ENCODE data around the gene TACO1. TPM values are rescaled to one million over a fixed set of nuclear protein-coding genes. Genes with fewer than 3 reads are reported as not detected.

TACO1 gene
- total RNA-seq: 10 to 100 TPM; 10.1 to 27.3 TPM

- Mint-ChIP-seq H3K27ac (peak within 1 kb of the TSS; percentile 93 to 99), H3K36me3 (peaks cover 0 to 7% of the 10 kb centered on the region in 2 donors), H3K9me3 (no peaks in the 10 kb centered on the region)
- DNase-seq (ENCODE audit: low spot score in 2 of 2) (peak; percentile 76 to 84), ATAC-seq (peak; percentile 84 to 85)
Observed at GRCh38 chr17:63600569-63601438, at the start of gene TACO1. TSS of gene TACO1 (plus strand) at chr17:63600895. CDS start at chr17:63601084, 189 bp downstream.

GRCh38 chr17:63552211-63552610, 48.5 kb upstream of the TACO1 start:
- DNase-seq (ENCODE audit: low spot score in 2 of 2) (no peak), ATAC-seq (no peak)
- Mint-ChIP-seq H3K9me3 (no peaks in the 10 kb centered on the region), H3K36me3 (peaks cover 11 to 49% of the 10 kb centered on the region in 2 donors), H3K27ac (peak overlapping the region; percentile 10 to 96)

GRCh38 chr17:63555500-63556156, 45.1 kb upstream of the TACO1 start:
- H3K36me3 Mint-ChIP-seq: peaks cover 6 to 47% of the 10 kb centered on the region in 2 donors
- ATAC-seq (no peak), DNase-seq (ENCODE audit: low spot score in 2 of 2) (no peak)
- peak overlapping the region in 1 of 2 donors; percentile 14 for H3K27ac Mint-ChIP-seq
- H3K9me3 Mint-ChIP-seq: no peaks in the 10 kb centered on the region

- DNase-seq (ENCODE audit: low spot score in 2 of 2) (no peak), ATAC-seq (no peak)
- Mint-ChIP-seq H3K27ac (no peak overlapping the region), H3K9me3 (no peaks in the 10 kb centered on the region), H3K36me3 (peaks cover 0 to 31% of the 10 kb centered on the region in 2 donors)
Observed at GRCh38 chr17:63557416-63557815, 43.3 kb upstream of the TACO1 start.

- DNase-seq (ENCODE audit: low spot score in 2 of 2) (no peak), ATAC-seq (peak; percentile 35 to 63)
- peaks cover 0 to 26% of the 10 kb centered on the region in 2 donors for H3K36me3 Mint-ChIP-seq
- no peaks in the 10 kb centered on the region for H3K9me3 Mint-ChIP-seq
- H3K27ac Mint-ChIP-seq: no peak overlapping the region
Observed at GRCh38 chr17:63558441-63558840, 42.3 kb upstream of the TACO1 start.

GRCh38 chr17:63561819-63562218, 38.9 kb upstream of the TACO1 start:
- Mint-ChIP-seq H3K27ac (no peak overlapping the region), H3K36me3 (peaks cover 0 to 7% of the 10 kb centered on the region in 2 donors), H3K9me3 (no peaks in the 10 kb centered on the region)
- no peak for DNase-seq (ENCODE audit: low spot score in 2 of 2)
- ATAC-seq: no peak

GRCh38 chr17:63563339-63563738, 37.4 kb upstream of the TACO1 start:
- ATAC-seq: no peak
- no peaks in the 10 kb centered on the region for H3K36me3 Mint-ChIP-seq
- H3K27ac Mint-ChIP-seq: no peak overlapping the region
- no peak for DNase-seq (ENCODE audit: low spot score in 2 of 2)
- no peaks in the 10 kb centered on the region for H3K9me3 Mint-ChIP-seq

GRCh38 chr17:63564562-63564961, 36.1 kb upstream of the TACO1 start:
- DNase-seq (ENCODE audit: low spot score in 2 of 2) (no peak), ATAC-seq (no peak)
- Mint-ChIP-seq H3K9me3 (no peaks in the 10 kb centered on the region), H3K36me3 (no peaks in the 10 kb centered on the region), H3K27ac (no peak overlapping the region)

GRCh38 chr17:63567229-63567628, 33.5 kb upstream of the TACO1 start:
- no peak for DNase-seq (ENCODE audit: low spot score in 2 of 2)
- no peak overlapping the region for H3K27ac Mint-ChIP-seq

GRCh38 chr17:63568563-63568962, 32.1 kb upstream of the TACO1 start:
- no peak for ATAC-seq
- H3K9me3 Mint-ChIP-seq: no peaks in the 10 kb centered on the region
- H3K36me3 Mint-ChIP-seq: no peaks in the 10 kb centered on the region
- peak overlapping the region in 1 of 2 donors; percentile 87 for H3K27ac Mint-ChIP-seq
- DNase-seq (ENCODE audit: low spot score in 2 of 2): no peak

More at GRCh38 chr17:63567229-63567628, 33.5 kb upstream of the TACO1 start:
- no peaks in the 10 kb centered on the region for H3K9me3 Mint-ChIP-seq
- ATAC-seq: no peak
- no peaks in the 10 kb centered on the region for H3K36me3 Mint-ChIP-seq

- no peaks in the 10 kb centered on the region for H3K36me3 Mint-ChIP-seq
- ATAC-seq (peak; percentile 24 to 86), DNase-seq (ENCODE audit: low spot score in 2 of 2) (no peak)
- H3K27ac Mint-ChIP-seq: peak overlapping the region in 1 of 2 donors; percentile 0
- H3K9me3 Mint-ChIP-seq: no peaks in the 10 kb centered on the region
Observed at GRCh38 chr17:63571632-63572310, 28.9 kb upstream of the TACO1 start.

- H3K36me3 Mint-ChIP-seq: no peaks in the 10 kb centered on the region
- ATAC-seq (no peak), DNase-seq (ENCODE audit: low spot score in 2 of 2) (no peak)
- H3K9me3 Mint-ChIP-seq: no peaks in the 10 kb centered on the region
- peak overlapping the region; percentile 38 to 46 for H3K27ac Mint-ChIP-seq
Observed at GRCh38 chr17:63573634-63574033, 27.1 kb upstream of the TACO1 start.

- ATAC-seq: no peak
Observed at GRCh38 chr17:63578027-63578768, 22.5 kb upstream of the TACO1 start.

GRCh38 chr17:63578769-63579111, 22.0 kb upstream of the TACO1 start:
- Mint-ChIP-seq H3K36me3 (peaks cover 7 to 13% of the 10 kb centered on the region in 2 donors), H3K9me3 (no peaks in the 10 kb centered on the region), H3K27ac (peak overlapping the region in 1 of 2 donors; percentile 58)
- no peak for DNase-seq (ENCODE audit: low spot score in 2 of 2)
- ATAC-seq: no peak

More at GRCh38 chr17:63578027-63578768, 22.5 kb upstream of the TACO1 start:
- no peaks in the 10 kb centered on the region for H3K9me3 Mint-ChIP-seq
- peaks cover 7 to 9% of the 10 kb centered on the region in 2 donors for H3K36me3 Mint-ChIP-seq
- no peak overlapping the region for H3K27ac Mint-ChIP-seq
- no peak for DNase-seq (ENCODE audit: low spot score in 2 of 2)

- ATAC-seq (no peak), DNase-seq (ENCODE audit: low spot score in 2 of 2) (no peak)
- H3K36me3 Mint-ChIP-seq: peaks cover 7 to 13% of the 10 kb centered on the region in 2 donors
- no peaks in the 10 kb centered on the region for H3K9me3 Mint-ChIP-seq
- H3K27ac Mint-ChIP-seq: no peak overlapping the region
Observed at GRCh38 chr17:63579633-63580032, 21.1 kb upstream of the TACO1 start.

GRCh38 chr17:63587770-63588169, 12.9 kb upstream of the TACO1 start:
- DNase-seq (ENCODE audit: low spot score in 2 of 2): no peak
- H3K9me3 Mint-ChIP-seq: no peaks in the 10 kb centered on the region
- ATAC-seq: no peak
- no peak overlapping the region for H3K27ac Mint-ChIP-seq
- peaks cover 6 to 16% of the 10 kb centered on the region in 2 donors for H3K36me3 Mint-ChIP-seq
